C4-2B (cell line): ENCODE results near the gene LYSMD2.

Experiments used
- H3K27ac ChIP-seq: fragments of 450-650 bp; 2 replicates; pipeline ENCODE4 v1.5.1; 2017
- CTCF ChIP-seq: fragments of 450-650 bp; conservative IDR thresholded peaks from 2 replicates; pipeline ENCODE4 v1.5.1; 2017; ENCODE audit warnings: mild to moderate bottlenecking
- ZFX ChIP-seq: fragments of 450-650 bp; IDR thresholded peaks from 2 replicates; pipeline ENCODE4 v1.6.1; 2017

Gene LYSMD2

GRCh38 chr15:51706291-51706690, 31.2 kb downstream of the LYSMD2 start:
- TF ChIP-seq CTCF, result no peak
- no peak for TF ChIP-seq ZFX
- H3K27ac ChIP-seq, result no peak overlapping the region

- TF ChIP-seq CTCF, result no peak
- TF ChIP-seq ZFX, result no peak
- no peak overlapping the region for H3K27ac ChIP-seq
Measured at GRCh38 chr15:51702710-51703109, 34.7 kb downstream of the LYSMD2 start.

- H3K27ac ChIP-seq, result no peak overlapping the region
- TF ChIP-seq CTCF, result no peak
- no peak for TF ChIP-seq ZFX
Measured at GRCh38 chr15:51699373-51699772, 38.1 kb downstream of the LYSMD2 start.

- no peak for TF ChIP-seq CTCF
- TF ChIP-seq ZFX, result no peak
- H3K27ac ChIP-seq, result no peak overlapping the region
Measured at GRCh38 chr15:51697163-51697562, 40.3 kb downstream of the LYSMD2 start.

- TF ChIP-seq ZFX (no peak), CTCF (no peak)
- H3K27ac ChIP-seq, result no peak overlapping the region
Measured at GRCh38 chr15:51696566-51696965, 40.9 kb downstream of the LYSMD2 start.

- no peak for TF ChIP-seq ZFX
- TF ChIP-seq CTCF, result no peak
Measured at GRCh38 chr15:51692154-51692553, 45.3 kb downstream of the LYSMD2 start.

GRCh38 chr15:51688863-51689262, 48.6 kb downstream of the LYSMD2 start:
- TF ChIP-seq CTCF (peak; percentile 16; the same call in 1 of the 2 replicates), ZFX (no peak)

More at GRCh38 chr15:51692154-51692553, 45.3 kb downstream of the LYSMD2 start:
- no peak overlapping the region for H3K27ac ChIP-seq

More at GRCh38 chr15:51688863-51689262, 48.6 kb downstream of the LYSMD2 start:
- no peak overlapping the region for H3K27ac ChIP-seq
